Astrocyte of the spinal cord (primary cell): ENCODE measurements around the gene HHATL.

Source experiments
- DNase-seq: peaks from one replicate; pipeline ENCODE4 v3.0.0; 2011; ENCODE audit warnings: low read depth, low spot score
- H3K4me3 ChIP-seq: 2 replicates; pipeline ENCODE4 v1.5.1; 2011; ENCODE audit warnings: low read depth, mild to moderate bottlenecking, low read length, moderate library complexity
- CTCF ChIP-seq: IDR thresholded peaks from 2 replicates; pipeline ENCODE4 v1.5.1; 2012; ENCODE audit warnings: low read depth, mild to moderate bottlenecking, low read length, inconsistent platforms
- in situ Hi-C: cut with HindIII; loops from 2 replicates; pipeline ENCODE4 v1.10.0; 2017; ENCODE audit warnings: low sequenced_read_pairs

HHATL gene

GRCh38 chr3:42741796-42742195 is 39.2 kb upstream of the HHATL start:
- no peak for TF ChIP-seq CTCF
- DNase-seq = no peak
- in situ Hi-C loops = no loop called here
- H3K4me3 ChIP-seq = no peak overlapping the region

GRCh38 chr3:42739401-42740158 is 37.0 kb upstream of the HHATL start:
- DNase-seq = no peak
- H3K4me3 ChIP-seq = no peak overlapping the region
- no peak for TF ChIP-seq CTCF
- in situ Hi-C loops = no loop called here

GRCh38 chr3:42736531-42736930 is 33.9 kb upstream of the HHATL start:
- no peak for DNase-seq
- no peak overlapping the region for H3K4me3 ChIP-seq
- TF ChIP-seq CTCF = no peak
- in situ Hi-C loops = no loop called here

- no peak for DNase-seq
- no peak overlapping the region for H3K4me3 ChIP-seq
- in situ Hi-C loops = no loop called here
- TF ChIP-seq CTCF = no peak
Measured at GRCh38 chr3:42736081-42736480, 33.5 kb upstream of the HHATL start.

- H3K4me3 ChIP-seq = no peak overlapping the region
- in situ Hi-C loops = no loop called here
- TF ChIP-seq CTCF = no peak
- DNase-seq = no peak
Measured at GRCh38 chr3:42735615-42736014, 33.0 kb upstream of the HHATL start.

- no peak overlapping the region for H3K4me3 ChIP-seq
- DNase-seq = no peak
- in situ Hi-C loops = no loop called here
- no peak for TF ChIP-seq CTCF
Measured at GRCh38 chr3:42735019-42735418, 32.4 kb upstream of the HHATL start.
